Body of pancreas (tissue), 4 donors: ENCODE results near the gene ATXN7. TPM values are rescaled to one million over a fixed set of nuclear protein-coding genes. Genes with fewer than 3 reads are reported as not detected.

Experiments
- ATAC-seq: fragments of 150-250 bp; one replicate; pipeline ENCODE4 v1.9.1; 2016
- DNase-seq, 4 donors: peaks; one replicate each; pipeline ENCODE4 v3.0.0-alpha.2; 2019
- H3K27ac ChIP-seq, 4 donors: fragments of 200-600 bp; sonication (generic); 1 replicate in 3 of 4; 2 replicates in 1 of 4; pipeline versions ENCODE4 v1.5.1 to v1.6.1; 2016 to 2019; ENCODE audit warnings: mild to moderate bottlenecking in 1 of 4, mixed read lengths in 1 of 4, moderate library complexity in 1 of 4
- H3K27me3 ChIP-seq, 2 donors: fragments of 200-600 bp; sonication (generic); one replicate each; pipeline ENCODE4 v1.6.0; 2016; ENCODE audit warnings: mild to moderate bottlenecking in 1 of 2
- H3K36me3 ChIP-seq, 2 donors: fragments of 200-600 bp; sonication (generic); replicated peaks in 1 of 2; 2 replicates each; pipeline ENCODE4 v1.5.1; 2016; ENCODE audit warnings: low read depth in 2 of 2; ENCODE audit not compliant: insufficient read depth in 1 of 2
- H3K4me1 ChIP-seq: fragments of 200-600 bp; sonication (generic); one replicate; pipeline ENCODE4 v1.6.0; 2016
- H3K4me3 ChIP-seq, 2 donors: fragments of 200-600 bp; sonication (generic); 1 replicate in 1 of 2; 2 replicates in 1 of 2; pipeline ENCODE4 v1.5.1; 2016 to 2019
- H3K9me3 ChIP-seq, 3 donors: fragments of 200-600 bp; sonication (generic); 1 replicate in 2 of 3; 2 replicates in 1 of 3; pipeline ENCODE4 v1.5.1; 2016
- CTCF ChIP-seq, 7 experiments: fragments of 450-650 bp in 4 of 7; fragments of 200-600 bp in 3 of 7; sonication (generic) in 3 of 7; IDR thresholded peaks; one replicate each; pipeline ENCODE4 v1.5.1; 2016 to 2019; ENCODE audit warnings: antibody characterized with exemption in 7 of 7
- POLR2A ChIP-seq, 3 donors: fragments of 450-650 bp; IDR thresholded peaks; one replicate each; pipeline ENCODE4 v1.6.1; 2016; ENCODE audit warnings: antibody characterized with exemption in 3 of 3, mild to moderate bottlenecking in 2 of 3
- WGBS, 2 donors: methylation state at CpG; one replicate each; pipeline ENCODE4 v1.1.5; 2017; 5-methylcytosine and 5-hydroxymethylcytosine counted together
- intact Hi-C: fragments of 100-400 bp; cut with DNase I; formaldehyde crosslinking; loops from one replicate; pipeline ENCODE4 v1.15.1; 2023
- total RNA-seq, 2 donors: library from RNA; depleted of rRNA; stranded (reverse); fragments of >200 nt; gene quantifications; one replicate each; pipeline ENCODE4 v1.1.0, GENCODE V29; 2016

ATXN7 gene
- total RNA-seq, 2 donors from 2014 or later, result 36.3 to 43.8 TPM

GRCh38 chr3:63896332-63897030, 32.8 kb downstream of the ATXN7 start:
- Histone ChIP-seq H3K27ac (no peak overlapping the region), H3K27me3 (no peaks in the 10 kb centered on the region), H3K36me3 (no peaks in the 10 kb centered on the region), H3K9me3 (no peaks in the 10 kb centered on the region), H3K4me1 (peaks cover 12% of the 10 kb centered on the region), H3K4me3 (no peak overlapping the region)
- ATAC-seq (no peak), DNase-seq (no peak)
- 44 to 79% methylated on average over 1 of the region's 1 CpG for WGBS, 2 donors
- intact Hi-C loops, result no loop called here
- TF ChIP-seq CTCF (IDR thresholded peaks at IDR 0.05) (no peak), POLR2A (IDR thresholded peaks at IDR 0.05) (no peak)

GRCh38 chr3:63900010-63900409, 36.3 kb downstream of the ATXN7 start:
- H3K9me3 ChIP-seq, result no peaks in the 10 kb centered on the region
- H3K4me3 ChIP-seq, result no peak overlapping the region
- H3K27ac ChIP-seq, result no peak overlapping the region
- DNase-seq (no peak), ATAC-seq (no peak)
- H3K4me1 ChIP-seq, result no peaks in the 10 kb centered on the region
- 91 to 94% methylated on average over 5 of the region's 5 CpGs for WGBS, 2 donors
- intact Hi-C loops, result no loop called here
- no peaks in the 10 kb centered on the region for H3K27me3 ChIP-seq
- H3K36me3 ChIP-seq, result no peaks in the 10 kb centered on the region
- no peak for TF ChIP-seq CTCF (IDR thresholded peaks at IDR 0.05)
- TF ChIP-seq POLR2A (IDR thresholded peaks at IDR 0.05), result no peak

- intact Hi-C loops, result no loop called here
- WGBS, 2 donors, result 68 to 83% methylated on average over 2 of the region's 2 CpGs
- TF ChIP-seq CTCF (IDR thresholded peaks at IDR 0.05), result no peak
- TF ChIP-seq POLR2A (IDR thresholded peaks at IDR 0.05), result no peak
- Histone ChIP-seq H3K27me3 (no peaks in the 10 kb centered on the region), H3K36me3 (no peaks in the 10 kb centered on the region), H3K4me3 (no peak overlapping the region), H3K9me3 (no peaks in the 10 kb centered on the region), H3K4me1 (no peaks in the 10 kb centered on the region), H3K27ac (no peak overlapping the region)
- ATAC-seq (no peak), DNase-seq (no peak)
Observed at GRCh38 chr3:63900459-63900858, 36.8 kb downstream of the ATXN7 start.

GRCh38 chr3:63905731-63906620, 42.3 kb downstream of the ATXN7 start:
- 65 to 74% methylated on average over 4 of the region's 4 CpGs for WGBS, 2 donors
- peaks cover 8% of the 10 kb centered on the region for H3K4me1 ChIP-seq
- no peaks in the 10 kb centered on the region for H3K36me3 ChIP-seq
- no peak for TF ChIP-seq CTCF (IDR thresholded peaks at IDR 0.05)
- TF ChIP-seq POLR2A (IDR thresholded peaks at IDR 0.05), result no peak
- H3K4me3 ChIP-seq, result no peak overlapping the region
- no peaks in the 10 kb centered on the region for H3K27me3 ChIP-seq
- no peaks in the 10 kb centered on the region for H3K9me3 ChIP-seq
- no peak for ATAC-seq
- intact Hi-C loops, result no loop called here
- no peak overlapping the region for H3K27ac ChIP-seq
- no peak for DNase-seq
